ENCODE results near the gene PYGO1. TPM values are rescaled to one million over a fixed set of nuclear protein-coding genes. Genes with fewer than 3 reads are reported as not detected.

Gene PYGO1
- total and polyA plus RNA-seq, 4 experiments from 2014 or later: not detected

GRCh38 chr15:55573224-55573623 lies 14.9 kb downstream of the PYGO1 start:
- H3K27me3 Mint-ChIP-seq: peaks cover 18 to 27% of the 10 kb centered on the region in 2 donors
- peaks cover 0 to 11% (median 0%) of the 10 kb centered on the region in 8 donors for H3K9me3 Mint-ChIP-seq
- H3K4me1 Mint-ChIP-seq: no peaks in the 10 kb centered on the region
- H3K4me3 Mint-ChIP-seq: no peak overlapping the region
- ChIA-PET CTCF (ENCODE audit: partially characterized antibody) (no interaction called here), POLR2A (ENCODE audit: partially characterized antibody) (no interaction called here)
- intact Hi-C loops (cut with micrococcal nuclease): no loop called here
- H3K27me3 ChIP-seq (ENCODE audit: insufficient read depth, low read length): no peaks in the 10 kb centered on the region
- no peak overlapping the region for H3K4me3 ChIP-seq (ENCODE audit: low read length in 2 of 2)
- no peak for DNase-seq
- H3K27ac ChIP-seq (ENCODE audit: low read depth, low read length): no peak overlapping the region
- H3K36me3 ChIP-seq (ENCODE audit: insufficient read depth, low read length): no peaks in the 10 kb centered on the region
- H3K36me3 Mint-ChIP-seq: no peaks in the 10 kb centered on the region
- H3K4me1 ChIP-seq (ENCODE audit: insufficient read depth, low read length): no peaks in the 10 kb centered on the region
- no peak overlapping the region for H3K27ac Mint-ChIP-seq
- H3K9me3 ChIP-seq (ENCODE audit: control insufficient read depth in 1 of 2, low read length in 2 of 2): no peaks in the 10 kb centered on the region

- Mint-ChIP-seq H3K4me3 (no peak overlapping the region), H3K9me3 (peaks cover 3 to 21% (median 10%) of the 10 kb centered on the region in 8 donors), H3K4me1 (no peaks in the 10 kb centered on the region), H3K36me3 (no peaks in the 10 kb centered on the region), H3K27me3 (peaks cover 0 to 5% of the 10 kb centered on the region in 2 donors), H3K27ac (no peak overlapping the region)
- CTCF ChIA-PET (ENCODE audit: partially characterized antibody): no interaction called here
- Histone ChIP-seq H3K4me1 (ENCODE audit: insufficient read depth, low read length) (no peaks in the 10 kb centered on the region), H3K36me3 (ENCODE audit: insufficient read depth, low read length) (no peaks in the 10 kb centered on the region), H3K27ac (ENCODE audit: low read depth, low read length) (no peak overlapping the region), H3K4me3 (ENCODE audit: low read length in 2 of 2) (no peak overlapping the region), H3K27me3 (ENCODE audit: insufficient read depth, low read length) (no peaks in the 10 kb centered on the region), H3K9me3 (ENCODE audit: control insufficient read depth in 1 of 2, low read length in 2 of 2) (no peaks in the 10 kb centered on the region)
- intact Hi-C loops (cut with micrococcal nuclease): no loop called here
- no peak for DNase-seq
- POLR2A ChIA-PET (ENCODE audit: partially characterized antibody): no interaction called here
Observed at GRCh38 chr15:55564347-55565145, 23.6 kb downstream of the PYGO1 start.

- no peak overlapping the region for H3K4me3 Mint-ChIP-seq
- H3K9me3 ChIP-seq (ENCODE audit: control insufficient read depth in 1 of 2, low read length in 2 of 2): no peaks in the 10 kb centered on the region
- H3K36me3 Mint-ChIP-seq: no peaks in the 10 kb centered on the region
- peaks cover 3 to 26% (median 14%) of the 10 kb centered on the region in 8 donors for H3K9me3 Mint-ChIP-seq
- H3K27me3 Mint-ChIP-seq: peaks cover under 1 to 2% of the 10 kb centered on the region in 2 donors
- POLR2A ChIA-PET (ENCODE audit: partially characterized antibody): no interaction called here
- H3K4me1 ChIP-seq (ENCODE audit: insufficient read depth, low read length): no peaks in the 10 kb centered on the region
- H3K27ac ChIP-seq (ENCODE audit: low read depth, low read length): no peak overlapping the region
- CTCF ChIA-PET (ENCODE audit: partially characterized antibody): no interaction called here
- H3K4me1 Mint-ChIP-seq: no peaks in the 10 kb centered on the region
- DNase-seq: no peak
- no peaks in the 10 kb centered on the region for H3K36me3 ChIP-seq (ENCODE audit: insufficient read depth, low read length)
- no peak overlapping the region for H3K4me3 ChIP-seq (ENCODE audit: low read length in 2 of 2)
- H3K27ac Mint-ChIP-seq: no peak overlapping the region
- intact Hi-C loops (cut with micrococcal nuclease): no loop called here
- no peaks in the 10 kb centered on the region for H3K27me3 ChIP-seq (ENCODE audit: insufficient read depth, low read length)
Observed at GRCh38 chr15:55562601-55563000, 25.5 kb downstream of the PYGO1 start.

GRCh38 chr15:55555089-55555488 lies 33.1 kb downstream of the PYGO1 start:
- no peak overlapping the region for H3K27ac ChIP-seq (ENCODE audit: low read depth, low read length)
- H3K36me3 Mint-ChIP-seq: peaks cover 7 to 11% of the 10 kb centered on the region in 2 donors
- no peaks in the 10 kb centered on the region for H3K36me3 ChIP-seq (ENCODE audit: insufficient read depth, low read length)
- H3K9me3 Mint-ChIP-seq: peaks cover 6 to 40% (median 32%) of the 10 kb centered on the region in 8 donors
- no peak overlapping the region for H3K27ac Mint-ChIP-seq
- H3K4me3 ChIP-seq (ENCODE audit: low read length in 2 of 2): no peak overlapping the region
- no peaks in the 10 kb centered on the region for H3K27me3 ChIP-seq (ENCODE audit: insufficient read depth, low read length)
- ChIA-PET CTCF (ENCODE audit: partially characterized antibody) (no interaction called here), POLR2A (ENCODE audit: partially characterized antibody) (no interaction called here)
- H3K4me1 ChIP-seq (ENCODE audit: insufficient read depth, low read length): no peaks in the 10 kb centered on the region
- intact Hi-C loops (cut with micrococcal nuclease): no loop called here
- H3K27me3 Mint-ChIP-seq: peaks cover 10 to 15% of the 10 kb centered on the region in 2 donors
- DNase-seq: no peak
- no peaks in the 10 kb centered on the region for H3K4me1 Mint-ChIP-seq
- no peaks in the 10 kb centered on the region for H3K9me3 ChIP-seq (ENCODE audit: control insufficient read depth in 1 of 2, low read length in 2 of 2)
- no peak overlapping the region for H3K4me3 Mint-ChIP-seq

- H3K27me3 Mint-ChIP-seq: peaks cover 13 to 15% of the 10 kb centered on the region in 2 donors
- Histone ChIP-seq H3K27ac (ENCODE audit: low read depth, low read length) (no peak overlapping the region), H3K4me1 (ENCODE audit: insufficient read depth, low read length) (no peaks in the 10 kb centered on the region), H3K9me3 (ENCODE audit: control insufficient read depth in 1 of 2, low read length in 2 of 2) (no peaks in the 10 kb centered on the region), H3K4me3 (ENCODE audit: low read length in 2 of 2) (no peak overlapping the region), H3K36me3 (ENCODE audit: insufficient read depth, low read length) (no peaks in the 10 kb centered on the region), H3K27me3 (ENCODE audit: insufficient read depth, low read length) (no peaks in the 10 kb centered on the region)
- ChIA-PET POLR2A (ENCODE audit: partially characterized antibody) (no interaction called here), CTCF (ENCODE audit: partially characterized antibody) (no interaction called here)
- intact Hi-C loops (cut with micrococcal nuclease): no loop called here
- H3K4me3 Mint-ChIP-seq: no peak overlapping the region
- no peaks in the 10 kb centered on the region for H3K4me1 Mint-ChIP-seq
- H3K9me3 Mint-ChIP-seq: peaks cover 6 to 37% (median 31%) of the 10 kb centered on the region in 8 donors
- no peak overlapping the region for H3K27ac Mint-ChIP-seq
- H3K36me3 Mint-ChIP-seq: peaks cover 7 to 11% of the 10 kb centered on the region in 2 donors
- DNase-seq: no peak
Observed at GRCh38 chr15:55552926-55553325, 35.2 kb downstream of the PYGO1 start.

- Mint-ChIP-seq H3K27me3 (peaks cover 11 to 15% of the 10 kb centered on the region in 2 donors), H3K4me1 (no peaks in the 10 kb centered on the region), H3K4me3 (no peak overlapping the region), H3K36me3 (peaks cover 7 to 11% of the 10 kb centered on the region in 2 donors), H3K27ac (no peak overlapping the region), H3K9me3 (peaks cover 6 to 36% (median 29%) of the 10 kb centered on the region in 8 donors)
- H3K27me3 ChIP-seq (ENCODE audit: insufficient read depth, low read length): no peaks in the 10 kb centered on the region
- no peaks in the 10 kb centered on the region for H3K9me3 ChIP-seq (ENCODE audit: control insufficient read depth in 1 of 2, low read length in 2 of 2)
- H3K4me1 ChIP-seq (ENCODE audit: insufficient read depth, low read length): no peaks in the 10 kb centered on the region
- no peaks in the 10 kb centered on the region for H3K36me3 ChIP-seq (ENCODE audit: insufficient read depth, low read length)
- intact Hi-C loops (cut with micrococcal nuclease): no loop called here
- CTCF ChIA-PET (ENCODE audit: partially characterized antibody): no interaction called here
- POLR2A ChIA-PET (ENCODE audit: partially characterized antibody): no interaction called here
- no peak overlapping the region for H3K4me3 ChIP-seq (ENCODE audit: low read length in 2 of 2)
- no peak overlapping the region for H3K27ac ChIP-seq (ENCODE audit: low read depth, low read length)
- no peak for DNase-seq
Observed at GRCh38 chr15:55552451-55552850, 35.7 kb downstream of the PYGO1 start.

GRCh38 chr15:55549305-55549704 lies 38.8 kb downstream of the PYGO1 start:
- H3K4me1 Mint-ChIP-seq: no peaks in the 10 kb centered on the region
- Histone ChIP-seq H3K4me1 (ENCODE audit: insufficient read depth, low read length) (no peaks in the 10 kb centered on the region), H3K9me3 (ENCODE audit: control insufficient read depth in 1 of 2, low read length in 2 of 2) (no peaks in the 10 kb centered on the region), H3K36me3 (ENCODE audit: insufficient read depth, low read length) (no peaks in the 10 kb centered on the region), H3K4me3 (ENCODE audit: low read length in 2 of 2) (no peak overlapping the region), H3K27me3 (ENCODE audit: insufficient read depth, low read length) (no peaks in the 10 kb centered on the region), H3K27ac (ENCODE audit: low read depth, low read length) (no peak overlapping the region)
- H3K27ac Mint-ChIP-seq: no peak overlapping the region
- POLR2A ChIA-PET (ENCODE audit: partially characterized antibody): no interaction called here
- DNase-seq: no peak
- H3K9me3 Mint-ChIP-seq: peaks cover 0 to 11% (median 5%) of the 10 kb centered on the region in 8 donors
- H3K36me3 Mint-ChIP-seq: no peaks in the 10 kb centered on the region
- CTCF ChIA-PET (ENCODE audit: partially characterized antibody): no interaction called here
- peaks cover 8 to 21% of the 10 kb centered on the region in 2 donors for H3K27me3 Mint-ChIP-seq
- no peak overlapping the region for H3K4me3 Mint-ChIP-seq
- intact Hi-C loops (cut with micrococcal nuclease): no loop called here

All from CD4-positive, alpha-beta memory T cell (primary cell).